Fibroblast of the aortic adventitia (primary cell): ENCODE results near the gene ASPDH. TPM values are rescaled to one million over a fixed set of nuclear protein-coding genes. Genes with fewer than 3 reads are reported as not detected.

Experiments
- DNase-seq: peaks from one replicate; pipeline ENCODE4 v3.0.0-alpha.2; 2010; ENCODE audit warnings: low read depth
- H3K4me3 ChIP-seq: 2 replicates; pipeline ENCODE4 v1.5.1; 2011; ENCODE audit warnings: low read depth, mild to moderate bottlenecking, control low read depth, low read length, moderate library complexity
- total RNA-seq: library from RNA; depleted of rRNA; stranded (reverse); fragments of >200 nt; gene quantifications from 2 replicates; pipeline ENCODE4 v1.2.3, GENCODE V29; 2012; ENCODE audit warnings: low replicate concordance
- TF ChIP-seq, protein P1 (sequence below): IDR thresholded peaks from 2 replicates; pipeline ENCODE4 v1.5.1; 2011; ENCODE audit warnings: mild to moderate bottlenecking, low read length, control low read depth, inconsistent platforms; ENCODE audit not compliant: insufficient read depth

Gene ASPDH
- total RNA-seq: not detected in 2 replicates

DNA sequence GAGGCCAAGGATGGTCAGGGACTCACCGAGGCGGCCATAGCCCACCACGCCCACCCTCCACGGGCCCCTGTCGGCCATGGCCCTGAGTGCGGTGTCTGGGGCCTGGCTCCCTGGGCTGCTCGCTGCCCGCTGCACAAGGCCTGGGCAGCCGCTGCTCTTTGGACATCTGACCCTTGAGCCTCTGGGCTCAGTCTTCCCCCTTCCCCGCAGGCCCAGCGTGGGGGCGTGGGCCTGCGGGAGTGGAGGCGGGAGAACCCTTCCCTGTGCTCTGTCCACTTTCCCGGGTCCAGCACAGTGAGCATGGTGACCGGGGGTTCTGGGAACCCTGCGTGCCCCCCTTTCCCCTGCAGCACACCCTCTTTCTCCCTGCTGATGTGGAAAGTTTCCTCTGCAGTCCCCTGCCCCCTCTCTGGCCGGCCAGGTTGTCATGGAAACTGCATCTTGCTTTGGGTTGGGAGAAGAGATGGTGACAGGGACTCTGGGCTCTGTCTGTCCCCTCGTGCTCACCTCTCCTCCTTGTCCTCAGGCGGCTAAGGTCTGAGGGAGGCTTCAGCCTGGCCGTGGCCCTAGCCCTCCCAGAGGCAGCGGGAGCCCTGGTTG, at the start of gene ASPDH:
Gene ASPDH (minus strand): TSS at position 168 of the 600 bp plus-strand sequence. CDS start 90 bp downstream, at position 78.
- DNase-seq: no peak
- no peak within 1 kb of the TSS for H3K4me3 ChIP-seq
- TF ChIP-seq, protein P1, sequence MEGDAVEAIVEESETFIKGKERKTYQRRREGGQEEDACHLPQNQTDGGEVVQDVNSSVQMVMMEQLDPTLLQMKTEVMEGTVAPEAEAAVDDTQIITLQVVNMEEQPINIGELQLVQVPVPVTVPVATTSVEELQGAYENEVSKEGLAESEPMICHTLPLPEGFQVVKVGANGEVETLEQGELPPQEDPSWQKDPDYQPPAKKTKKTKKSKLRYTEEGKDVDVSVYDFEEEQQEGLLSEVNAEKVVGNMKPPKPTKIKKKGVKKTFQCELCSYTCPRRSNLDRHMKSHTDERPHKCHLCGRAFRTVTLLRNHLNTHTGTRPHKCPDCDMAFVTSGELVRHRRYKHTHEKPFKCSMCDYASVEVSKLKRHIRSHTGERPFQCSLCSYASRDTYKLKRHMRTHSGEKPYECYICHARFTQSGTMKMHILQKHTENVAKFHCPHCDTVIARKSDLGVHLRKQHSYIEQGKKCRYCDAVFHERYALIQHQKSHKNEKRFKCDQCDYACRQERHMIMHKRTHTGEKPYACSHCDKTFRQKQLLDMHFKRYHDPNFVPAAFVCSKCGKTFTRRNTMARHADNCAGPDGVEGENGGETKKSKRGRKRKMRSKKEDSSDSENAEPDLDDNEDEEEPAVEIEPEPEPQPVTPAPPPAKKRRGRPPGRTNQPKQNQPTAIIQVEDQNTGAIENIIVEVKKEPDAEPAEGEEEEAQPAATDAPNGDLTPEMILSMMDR: no peak

- H3K4me3 ChIP-seq: no peak overlapping the region
- TF ChIP-seq, protein P1: no peak
- DNase-seq: no peak
These were observed 49.3 kb upstream of the ASPDH start for GRCh38 chr19:50562996-50563395.

GRCh38 chr19:50562329-50562728, 48.6 kb upstream of the ASPDH start:
- no peak for DNase-seq
- no peak overlapping the region for H3K4me3 ChIP-seq
- TF ChIP-seq, protein P1: no peak

DNA sequence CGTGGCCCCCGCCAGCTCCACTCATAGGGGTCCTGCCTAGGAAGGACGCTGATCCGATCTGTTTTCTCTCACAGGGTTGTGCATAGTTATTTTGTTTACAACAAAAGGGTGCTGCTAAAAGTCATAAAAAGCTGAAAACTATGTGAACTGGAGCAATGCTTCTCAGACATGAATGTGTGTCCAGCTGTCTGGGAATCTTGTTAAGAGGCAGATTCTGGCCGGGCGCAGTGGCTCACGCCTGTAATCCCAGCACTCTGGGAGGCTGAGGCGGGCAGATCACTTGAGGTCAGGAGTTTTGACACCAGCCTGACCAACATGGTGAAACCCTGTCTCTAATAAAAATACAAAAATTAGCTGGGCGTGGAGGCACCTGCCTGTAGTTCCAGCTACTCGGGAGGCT, 45.9 kb upstream of the ASPDH start:
- TF ChIP-seq, protein P1: no peak
- no peak for DNase-seq

DNA sequence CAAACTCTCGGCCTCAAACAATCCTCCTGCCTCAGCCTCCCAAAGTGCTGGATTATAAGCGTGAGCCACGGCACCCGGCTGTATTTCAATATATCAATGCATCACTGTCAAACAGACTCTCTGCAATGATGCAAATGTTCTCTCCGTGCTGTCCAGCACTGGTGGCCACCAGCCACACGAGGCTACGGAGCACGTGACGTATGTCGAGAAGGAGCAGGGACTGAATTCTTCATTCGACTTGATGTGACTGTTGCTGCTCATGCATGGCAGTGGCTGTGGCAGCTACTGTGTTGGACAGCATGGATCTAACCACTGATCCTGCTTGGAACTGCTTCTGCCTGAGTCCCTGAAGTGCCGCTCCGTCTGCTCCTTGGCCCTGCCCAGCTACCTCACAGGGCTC, 44.7 kb upstream of the ASPDH start:
- no peak for DNase-seq
- no peak overlapping the region for H3K4me3 ChIP-seq
- TF ChIP-seq, protein P1: no peak

More for the DNA sequence above, 45.9 kb upstream of the ASPDH start:
- no peak overlapping the region for H3K4me3 ChIP-seq

DNA sequence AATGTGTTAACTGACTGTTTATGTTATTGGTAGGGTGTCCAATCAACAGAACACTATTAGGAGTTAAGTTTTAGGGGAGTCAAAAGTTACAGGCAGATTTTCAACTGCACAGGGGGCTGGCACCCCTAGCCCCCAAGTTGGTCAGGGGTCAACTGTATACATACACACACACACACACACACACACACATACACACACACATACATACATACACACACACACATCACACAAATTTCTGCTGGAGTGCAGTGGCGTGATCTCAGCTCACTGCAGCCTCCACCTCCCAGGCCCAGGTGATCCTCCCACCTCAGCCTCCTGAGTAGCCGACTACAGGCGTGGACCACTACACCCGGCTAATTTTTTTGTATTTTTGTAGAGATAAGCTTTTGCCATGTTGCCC, 44.3 kb upstream of the ASPDH start:
- no peak for DNase-seq
- TF ChIP-seq, protein P1: no peak
- no peak overlapping the region for H3K4me3 ChIP-seq
